Measurements from ENCODE around the gene NWD2.

NWD2 gene

GRCh38 chr4:37441231-37442061 lies 196.9 kb downstream of the NWD2 start:
- DNase-seq, result no peak

- DNase-seq, result no peak
Measured at GRCh38 chr4:37442062-37442323, 197.4 kb downstream of the NWD2 start.

- DNase-seq, result no peak
Measured at GRCh38 chr4:37443137-37443536, 198.6 kb downstream of the NWD2 start.

- no peak for DNase-seq
Measured at GRCh38 chr4:37445023-37445422, 200.5 kb downstream of the NWD2 start.

- no peak for DNase-seq
Measured at GRCh38 chr4:37446016-37446415, 201.5 kb downstream of the NWD2 start.

- no peak for DNase-seq
Measured at GRCh38 chr4:37447886-37448285, 203.3 kb downstream of the NWD2 start.

GRCh38 chr4:37450309-37450708 lies 205.8 kb downstream of the NWD2 start:
- no peak for DNase-seq

- no peak for DNase-seq
Measured at GRCh38 chr4:37450911-37451310, 206.4 kb downstream of the NWD2 start.

- no peak for DNase-seq
Measured at GRCh38 chr4:37451656-37452055, 207.1 kb downstream of the NWD2 start.

GRCh38 chr4:37452952-37453280 lies 208.4 kb downstream of the NWD2 start:
- peak; percentile 10 for DNase-seq

GRCh38 chr4:37453281-37453998 lies 208.9 kb downstream of the NWD2 start:
- DNase-seq, result peak; percentile 28

- no peak for DNase-seq
Measured at GRCh38 chr4:37453999-37454800, 209.7 kb downstream of the NWD2 start.

GRCh38 chr4:37455301-37456131 lies 211.0 kb downstream of the NWD2 start:
- no peak for DNase-seq

- DNase-seq, result no peak
Measured at GRCh38 chr4:37461801-37462200, 217.3 kb downstream of the NWD2 start.

GRCh38 chr4:37463033-37463856 lies 218.7 kb downstream of the NWD2 start:
- no peak for DNase-seq

GRCh38 chr4:37464373-37465128 lies 220.0 kb downstream of the NWD2 start:
- DNase-seq, result no peak

GRCh38 chr4:37465296-37465695 lies 220.8 kb downstream of the NWD2 start:
- no peak for DNase-seq

GRCh38 chr4:37465845-37466244 lies 221.3 kb downstream of the NWD2 start:
- DNase-seq, result no peak

GRCh38 chr4:37467223-37467622 lies 222.7 kb downstream of the NWD2 start:
- DNase-seq, result no peak

- no peak for DNase-seq
Measured at GRCh38 chr4:37467824-37468223, 223.3 kb downstream of the NWD2 start.

GRCh38 chr4:37469286-37469685 lies 224.7 kb downstream of the NWD2 start:
- no peak for DNase-seq

Data from activated T-cell treated with anti-CD3 and anti-CD28 coated beads for 4 hours (primary cell).